Measurements from ENCODE around the gene TMEM185A.
"Not testable (repeated sequence)": the region's sequence is repeated elsewhere in the genome, so short reads cannot be mapped to it uniquely, and the experiment has no call there.

DNA sequence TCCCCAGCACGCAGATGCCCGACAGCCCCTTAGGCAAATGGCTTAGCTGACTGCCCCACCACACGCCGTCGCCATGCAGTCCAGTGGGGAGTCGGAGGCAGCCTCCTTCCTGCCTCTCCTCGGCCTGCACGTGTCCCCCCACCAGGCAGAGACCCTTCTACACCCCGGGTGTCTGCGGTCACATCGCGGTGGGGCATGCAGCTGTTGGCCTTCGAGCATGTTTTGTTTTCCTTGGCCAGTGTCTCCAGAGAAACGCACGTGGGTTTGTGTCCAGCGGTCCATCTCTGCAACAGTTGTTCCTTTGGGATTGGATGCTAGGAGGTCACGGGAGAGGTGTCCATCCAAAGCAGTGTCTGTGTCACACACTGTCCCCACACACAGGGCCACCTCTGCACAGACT lies 36.4 kb downstream of the TMEM185A start, which contains the start of gene HSFX2:
- TF ChIP-seq, protein P1, sequence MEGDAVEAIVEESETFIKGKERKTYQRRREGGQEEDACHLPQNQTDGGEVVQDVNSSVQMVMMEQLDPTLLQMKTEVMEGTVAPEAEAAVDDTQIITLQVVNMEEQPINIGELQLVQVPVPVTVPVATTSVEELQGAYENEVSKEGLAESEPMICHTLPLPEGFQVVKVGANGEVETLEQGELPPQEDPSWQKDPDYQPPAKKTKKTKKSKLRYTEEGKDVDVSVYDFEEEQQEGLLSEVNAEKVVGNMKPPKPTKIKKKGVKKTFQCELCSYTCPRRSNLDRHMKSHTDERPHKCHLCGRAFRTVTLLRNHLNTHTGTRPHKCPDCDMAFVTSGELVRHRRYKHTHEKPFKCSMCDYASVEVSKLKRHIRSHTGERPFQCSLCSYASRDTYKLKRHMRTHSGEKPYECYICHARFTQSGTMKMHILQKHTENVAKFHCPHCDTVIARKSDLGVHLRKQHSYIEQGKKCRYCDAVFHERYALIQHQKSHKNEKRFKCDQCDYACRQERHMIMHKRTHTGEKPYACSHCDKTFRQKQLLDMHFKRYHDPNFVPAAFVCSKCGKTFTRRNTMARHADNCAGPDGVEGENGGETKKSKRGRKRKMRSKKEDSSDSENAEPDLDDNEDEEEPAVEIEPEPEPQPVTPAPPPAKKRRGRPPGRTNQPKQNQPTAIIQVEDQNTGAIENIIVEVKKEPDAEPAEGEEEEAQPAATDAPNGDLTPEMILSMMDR (IDR thresholded peaks at IDR 0.05): not testable (repeated sequence)
- not testable (repeated sequence) for TF ChIP-seq POLR2A (IDR thresholded peaks at IDR 0.05)

Measured in testis (tissue), 2 donors.